GM20000 (cell line): Measurements from ENCODE around the gene MORC2.

Source experiments
- DNase-seq: peaks from one replicate; pipeline ENCODE4 v3.0.0; 2012; ENCODE audit warnings: low spot score
- TF ChIP-seq, protein P1 (sequence below): IDR thresholded peaks from 2 replicates; pipeline ENCODE4 v1.5.1; 2012; ENCODE audit warnings: mild to moderate bottlenecking, control low read depth; ENCODE audit errors: extremely low read depth, missing control alignments

Gene MORC2

DNA sequence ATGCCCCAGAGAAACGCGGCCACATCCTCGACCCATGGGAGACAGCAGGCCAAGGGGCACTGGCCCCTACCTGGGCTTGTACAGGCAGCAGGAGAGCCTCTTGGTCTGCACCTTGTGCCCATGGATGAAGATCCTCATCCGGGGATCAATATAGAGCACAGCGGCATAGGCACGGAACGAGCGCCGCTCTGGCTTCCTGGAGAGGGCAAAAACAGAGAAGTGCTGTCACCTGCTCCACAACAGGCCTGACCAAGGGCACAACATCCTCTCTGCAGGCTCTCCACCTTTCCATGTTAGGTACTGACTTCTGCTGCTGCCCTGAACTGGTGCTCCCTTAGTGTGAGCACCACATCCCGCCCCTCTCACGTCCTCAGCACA is 27.2 kb downstream of the MORC2 start:
- TF ChIP-seq, protein P1, sequence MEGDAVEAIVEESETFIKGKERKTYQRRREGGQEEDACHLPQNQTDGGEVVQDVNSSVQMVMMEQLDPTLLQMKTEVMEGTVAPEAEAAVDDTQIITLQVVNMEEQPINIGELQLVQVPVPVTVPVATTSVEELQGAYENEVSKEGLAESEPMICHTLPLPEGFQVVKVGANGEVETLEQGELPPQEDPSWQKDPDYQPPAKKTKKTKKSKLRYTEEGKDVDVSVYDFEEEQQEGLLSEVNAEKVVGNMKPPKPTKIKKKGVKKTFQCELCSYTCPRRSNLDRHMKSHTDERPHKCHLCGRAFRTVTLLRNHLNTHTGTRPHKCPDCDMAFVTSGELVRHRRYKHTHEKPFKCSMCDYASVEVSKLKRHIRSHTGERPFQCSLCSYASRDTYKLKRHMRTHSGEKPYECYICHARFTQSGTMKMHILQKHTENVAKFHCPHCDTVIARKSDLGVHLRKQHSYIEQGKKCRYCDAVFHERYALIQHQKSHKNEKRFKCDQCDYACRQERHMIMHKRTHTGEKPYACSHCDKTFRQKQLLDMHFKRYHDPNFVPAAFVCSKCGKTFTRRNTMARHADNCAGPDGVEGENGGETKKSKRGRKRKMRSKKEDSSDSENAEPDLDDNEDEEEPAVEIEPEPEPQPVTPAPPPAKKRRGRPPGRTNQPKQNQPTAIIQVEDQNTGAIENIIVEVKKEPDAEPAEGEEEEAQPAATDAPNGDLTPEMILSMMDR = no peak
- DNase-seq = no peak

DNA sequence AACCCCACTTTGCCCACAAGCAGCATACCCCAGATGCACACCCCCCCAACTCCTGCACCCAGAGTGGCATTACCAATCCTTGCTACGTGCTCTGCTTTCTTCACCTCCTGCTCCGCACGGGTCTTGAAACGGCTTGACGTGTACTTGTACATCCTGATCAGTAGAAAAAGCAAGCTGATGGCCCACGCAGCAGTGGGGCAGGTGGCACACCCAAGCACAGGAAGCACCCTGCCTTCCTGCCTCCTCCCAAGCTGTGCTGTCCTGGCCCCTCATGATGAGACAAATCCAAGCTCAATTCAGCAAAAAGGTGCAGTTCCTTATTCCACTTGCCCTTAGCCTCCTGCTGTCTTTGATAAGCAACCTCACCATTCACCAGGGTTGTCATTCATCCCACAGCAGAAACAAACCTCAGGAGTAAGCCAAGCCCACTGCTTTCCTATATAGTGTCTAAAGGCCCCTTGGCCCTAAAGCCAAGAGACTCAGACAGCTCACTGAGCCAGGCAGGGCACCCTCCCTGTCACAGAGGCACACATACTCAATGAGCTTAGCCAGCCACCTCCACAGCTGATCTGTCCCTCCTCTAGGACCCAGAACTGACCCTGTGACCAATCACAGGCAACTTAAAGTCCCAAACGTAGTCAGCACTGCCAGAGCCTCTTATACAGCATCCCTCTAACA is 27.8 kb downstream of the MORC2 start:
- no peak for DNase-seq
- TF ChIP-seq, protein P1 = no peak

DNA sequence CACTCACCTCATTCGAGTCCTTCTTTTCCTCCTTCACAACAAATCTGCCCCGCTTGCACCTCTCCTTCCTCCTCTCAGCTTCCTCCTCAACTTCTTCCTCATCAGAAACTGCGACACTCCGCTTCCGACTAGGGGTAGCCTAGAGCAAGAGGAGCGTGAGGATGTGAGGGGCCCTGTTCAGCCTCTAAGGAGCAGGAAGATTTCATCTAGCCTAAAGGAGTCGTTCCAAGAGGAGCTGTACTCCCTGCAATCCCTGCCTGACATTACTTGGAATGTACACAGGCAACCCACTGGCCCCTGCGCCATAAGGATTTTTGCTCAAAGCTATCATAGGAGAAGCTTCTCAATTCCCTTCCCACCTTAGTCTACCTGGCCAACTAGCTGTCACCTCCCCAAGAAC is 34.5 kb downstream of the MORC2 start:
- TF ChIP-seq, protein P1 = no peak
- DNase-seq = no peak

DNA sequence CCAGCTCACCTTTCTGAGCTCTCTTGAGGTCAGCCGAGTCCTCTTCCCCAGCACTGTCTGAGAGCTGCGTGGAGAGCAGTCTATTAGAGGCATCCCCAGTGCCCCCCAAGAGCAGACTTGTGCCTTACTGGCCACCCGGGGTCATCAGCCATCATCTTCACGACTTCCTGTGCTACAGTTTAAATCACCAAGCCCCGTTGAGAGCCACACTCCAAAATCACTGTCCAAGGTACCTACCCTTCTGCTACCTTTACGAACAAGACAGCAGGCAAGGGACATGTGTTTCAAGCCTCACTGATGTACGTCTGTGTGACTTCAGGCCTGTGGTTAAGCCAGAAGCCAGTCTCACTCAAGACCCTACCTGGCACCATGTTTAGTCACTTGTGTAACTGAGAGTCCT is 35.1 kb downstream of the MORC2 start:
- no peak for DNase-seq
- TF ChIP-seq, protein P1 = no peak

DNA sequence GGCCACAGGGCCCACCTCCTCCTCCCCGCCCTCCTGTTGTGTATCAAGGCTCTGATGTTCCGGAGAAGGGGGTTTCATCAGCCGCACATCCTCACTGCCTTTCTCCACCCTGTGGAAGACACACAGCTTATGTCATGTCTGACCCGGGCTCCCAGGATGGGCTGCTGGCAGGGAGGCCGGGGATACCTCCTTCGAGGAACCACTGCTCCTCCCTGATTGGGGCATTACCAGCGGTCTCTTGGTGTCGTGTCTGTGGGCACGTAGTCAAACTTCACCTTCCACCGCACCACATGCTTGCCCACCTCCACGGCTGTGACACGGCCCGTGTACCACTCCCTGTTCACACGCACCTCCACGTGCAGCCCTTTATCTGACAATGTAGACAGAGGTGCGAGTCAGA is 35.9 kb downstream of the MORC2 start:
- TF ChIP-seq, protein P1 = no peak
- no peak for DNase-seq

DNA sequence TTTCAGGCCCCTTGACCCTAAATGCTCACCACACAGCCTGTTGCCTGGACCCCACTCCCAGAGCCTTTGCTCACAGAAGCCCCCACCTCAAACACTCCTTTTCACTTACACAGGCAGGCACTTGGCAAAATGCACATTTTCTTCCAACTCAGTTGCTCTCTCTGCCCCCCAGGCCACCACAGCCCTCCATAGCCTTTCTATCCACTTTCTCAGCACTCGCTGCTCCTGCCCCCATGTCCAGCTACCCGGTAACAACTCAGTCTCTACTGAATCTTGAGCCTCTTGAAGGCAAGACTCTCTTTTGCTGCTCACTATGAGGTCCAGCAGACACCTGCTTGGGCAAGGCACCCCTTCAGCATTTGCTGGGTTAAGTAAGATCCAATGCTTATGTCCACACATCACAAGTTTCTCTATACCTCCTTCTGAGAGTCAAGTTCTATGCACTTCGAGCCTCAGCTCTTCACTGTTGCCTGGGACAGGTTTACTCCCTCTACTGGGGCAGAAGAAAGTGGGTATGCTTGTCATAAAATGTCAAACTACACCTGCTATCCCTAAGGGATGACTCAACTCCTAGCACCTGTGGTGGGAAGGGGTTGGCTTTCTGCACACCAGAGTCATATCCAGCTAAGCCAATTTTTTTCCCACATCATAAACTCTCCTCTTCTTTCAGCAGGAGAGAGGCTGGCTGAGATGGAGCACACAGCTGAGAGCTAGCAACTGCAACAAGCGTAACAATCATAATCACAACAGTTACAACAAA is 36.9 kb downstream of the MORC2 start:
- DNase-seq = no peak
- TF ChIP-seq, protein P1 = no peak

DNA sequence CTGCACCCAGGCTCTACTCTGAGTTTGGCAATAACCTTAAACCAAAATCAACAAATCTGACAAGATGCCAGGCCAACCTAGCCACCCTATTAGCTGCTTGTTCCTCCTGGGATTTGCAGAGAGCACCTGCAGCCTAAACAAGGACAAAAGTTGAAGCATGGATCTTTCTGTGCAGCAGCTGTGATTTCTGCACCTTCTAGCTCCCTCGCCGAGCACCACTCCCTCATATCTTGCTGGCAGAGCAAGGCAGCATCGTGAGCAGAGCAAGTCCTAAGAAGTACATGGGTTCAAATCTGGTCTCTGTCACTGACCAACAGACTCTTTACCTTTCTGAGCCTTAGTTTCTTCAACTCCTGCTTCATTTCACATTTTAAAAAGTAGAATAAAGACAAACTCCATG is 38.3 kb downstream of the MORC2 start:
- no peak for DNase-seq
- TF ChIP-seq, protein P1 = no peak
